DMS153 treated with DMSO at 0.1 percent for 48 hours (cell line): Measurements from ENCODE around the gene MMP28.

Experiments
- DNase-seq: peaks from one replicate; lab custom pipeline; 2025; ENCODE audit not compliant: unreplicated experiment; lab: John Stamatoyannopoulos, UW

Gene MMP28

DNA sequence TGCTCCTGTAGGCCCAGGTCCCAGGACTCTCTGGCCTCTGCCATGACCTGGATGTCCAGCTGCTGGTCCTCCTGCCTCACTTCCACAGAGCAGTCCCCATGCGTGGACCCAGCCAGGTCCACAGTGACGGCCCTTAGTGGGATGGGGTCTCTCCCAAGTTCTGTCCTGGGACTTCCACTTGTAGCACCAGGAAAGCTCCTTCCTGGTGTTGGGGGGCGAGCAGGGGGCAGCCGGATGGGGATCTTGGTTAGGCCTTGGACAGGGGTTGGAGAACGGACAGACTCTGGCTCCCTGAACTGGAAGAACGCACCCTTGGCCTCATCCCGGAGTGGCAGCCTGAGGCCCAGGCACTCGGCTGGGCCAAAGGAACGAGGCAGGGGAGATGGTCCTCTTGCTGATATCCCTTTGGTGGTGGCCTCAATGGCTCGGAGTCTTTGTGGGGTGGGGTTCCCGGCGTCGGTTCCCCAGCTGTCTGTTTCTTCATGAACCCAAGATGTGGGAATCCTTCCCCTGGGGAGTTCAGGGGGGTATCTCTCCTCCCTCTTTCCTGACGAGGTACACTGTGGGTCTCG lies 49.6 kb downstream of the MMP28 start:
- DNase-seq, result no peak

- DNase-seq, result no peak
These were observed 50.2 kb downstream of the MMP28 start for GRCh38 chr17:35745246-35745645.

- DNase-seq, result no peak
These were observed 50.6 kb downstream of the MMP28 start for GRCh38 chr17:35744830-35745229.

DNA sequence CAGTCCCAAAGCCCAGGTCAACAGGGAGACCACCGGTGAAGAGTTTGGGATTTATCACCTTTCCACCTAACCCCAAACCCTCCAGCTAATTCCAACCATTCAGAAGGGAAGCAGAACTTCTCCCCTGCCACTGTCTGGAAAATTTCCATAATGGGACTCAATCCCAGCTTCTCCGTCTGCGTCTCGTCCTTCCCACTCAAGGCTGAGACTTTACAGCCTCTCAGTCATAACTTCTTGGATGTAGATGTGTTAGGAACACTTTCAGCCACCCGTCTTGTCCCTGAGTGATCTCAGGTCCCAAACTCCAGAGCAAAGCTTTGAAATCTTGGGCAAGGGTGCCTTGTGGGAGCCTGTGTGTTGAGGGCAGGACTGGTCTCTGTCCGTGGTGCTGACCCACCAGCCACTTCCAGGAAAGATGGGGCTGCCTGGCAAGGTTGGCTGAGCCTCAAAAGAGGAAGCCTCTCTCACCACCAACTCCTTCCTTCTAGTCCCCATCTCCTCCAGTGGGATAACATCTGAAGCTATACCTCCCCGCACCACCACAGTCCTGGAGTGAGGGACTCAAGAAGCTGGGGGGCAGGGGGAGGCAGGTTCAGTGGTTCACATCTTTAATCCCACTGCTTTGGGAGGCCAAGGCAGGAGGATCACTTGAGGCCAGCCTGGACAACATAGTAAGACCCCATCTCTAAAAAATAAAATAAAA lies 51.7 kb downstream of the MMP28 start:
- DNase-seq, result no peak

- DNase-seq, result no peak
These were observed 52.5 kb downstream of the MMP28 start for GRCh38 chr17:35742896-35743477.

DNA sequence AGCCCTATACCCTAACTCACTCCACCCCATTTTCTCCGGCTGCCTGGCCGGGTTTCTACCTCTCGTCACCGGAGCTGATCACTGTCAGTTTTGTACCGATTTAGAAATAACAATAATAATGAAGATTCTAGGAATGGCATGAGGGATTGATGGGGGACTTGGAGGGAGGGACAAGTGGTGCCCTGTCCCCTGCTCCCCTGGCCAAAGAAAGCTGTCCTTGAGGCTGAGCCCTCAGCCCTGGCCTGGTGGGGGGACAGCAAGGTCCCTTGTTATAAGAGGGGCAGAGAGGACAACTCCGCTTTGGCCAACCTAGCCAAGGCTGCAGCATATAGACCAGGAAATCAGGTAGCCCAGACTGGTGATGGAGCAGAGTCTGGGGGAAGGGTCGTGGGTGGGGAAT lies 52.9 kb downstream of the MMP28 start:
- DNase-seq, result no peak

DNA sequence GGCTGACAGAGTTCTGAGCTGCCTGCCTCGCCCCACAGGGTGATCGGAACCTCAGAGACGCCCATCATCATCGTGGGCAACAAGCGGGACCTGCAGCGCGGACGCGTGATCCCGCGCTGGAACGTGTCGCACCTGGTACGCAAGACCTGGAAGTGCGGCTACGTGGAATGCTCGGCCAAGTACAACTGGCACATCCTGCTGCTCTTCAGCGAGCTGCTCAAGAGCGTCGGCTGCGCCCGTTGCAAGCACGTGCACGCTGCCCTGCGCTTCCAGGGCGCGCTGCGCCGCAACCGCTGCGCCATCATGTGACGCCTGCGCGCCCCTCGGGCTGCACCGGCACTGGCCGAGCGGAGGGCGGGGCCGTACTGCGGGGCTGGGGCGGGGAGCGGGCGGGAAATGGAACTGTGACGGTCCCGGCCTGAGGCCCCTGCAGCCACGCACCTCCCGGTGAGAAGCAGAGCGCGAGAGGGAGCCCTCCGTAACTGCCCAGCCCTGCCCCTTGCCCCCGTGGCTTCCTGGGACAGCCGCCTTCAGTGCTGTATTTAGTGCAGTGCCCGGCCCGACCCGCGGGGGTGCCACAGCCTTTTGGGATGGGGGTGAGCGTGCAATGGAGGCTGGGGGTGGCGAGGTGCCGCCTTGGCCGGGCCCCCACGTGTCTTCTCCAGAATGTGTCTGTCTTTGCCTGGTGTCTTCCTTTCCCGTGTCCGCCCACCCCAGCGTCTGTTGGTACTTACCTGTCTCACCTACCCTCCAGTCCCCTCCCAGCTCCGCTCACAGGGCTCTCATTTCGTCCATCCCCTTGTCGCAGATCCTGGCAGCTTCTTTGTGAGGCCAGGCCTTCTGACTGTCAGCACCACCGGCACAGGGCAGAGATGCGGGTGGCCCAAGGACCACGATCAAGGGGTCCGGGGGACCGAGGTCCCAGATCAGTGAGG lies 54.2 kb downstream of the MMP28 start:
- DNase-seq, result no peak

- DNase-seq, result no peak
These were observed 55.2 kb downstream of the MMP28 start for GRCh38 chr17:35740216-35740615.

DNA sequence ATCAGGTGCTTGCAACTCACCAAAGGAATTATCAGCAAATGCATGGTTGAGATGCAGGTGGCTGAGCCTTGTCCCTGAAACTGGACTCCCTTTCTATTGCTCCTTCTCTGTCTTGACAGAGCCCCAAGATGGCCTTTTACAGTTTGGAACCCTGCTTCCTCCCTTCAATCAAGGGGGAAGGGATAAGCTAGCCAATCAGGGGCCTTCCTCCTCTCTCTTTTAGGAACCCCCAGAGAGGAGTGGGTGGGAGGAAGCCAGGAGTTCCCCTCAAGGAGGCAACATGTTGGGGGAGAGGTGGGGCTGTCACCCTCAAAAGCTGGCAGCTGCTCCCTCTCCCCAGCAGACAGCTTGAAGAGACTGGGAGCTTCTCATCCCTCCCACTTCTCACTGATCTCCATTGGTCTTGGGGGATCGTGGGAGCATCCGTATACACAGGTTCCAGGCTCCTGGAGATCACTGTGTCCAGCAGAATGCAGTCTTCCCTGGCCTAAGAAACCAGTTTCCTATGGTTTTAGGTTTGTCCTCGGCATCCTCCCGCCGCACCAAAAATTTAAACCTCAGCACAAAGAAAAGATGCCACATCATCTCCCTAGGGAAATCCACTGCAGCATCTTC lies 56.8 kb downstream of the MMP28 start:
- no peak for DNase-seq

DNA sequence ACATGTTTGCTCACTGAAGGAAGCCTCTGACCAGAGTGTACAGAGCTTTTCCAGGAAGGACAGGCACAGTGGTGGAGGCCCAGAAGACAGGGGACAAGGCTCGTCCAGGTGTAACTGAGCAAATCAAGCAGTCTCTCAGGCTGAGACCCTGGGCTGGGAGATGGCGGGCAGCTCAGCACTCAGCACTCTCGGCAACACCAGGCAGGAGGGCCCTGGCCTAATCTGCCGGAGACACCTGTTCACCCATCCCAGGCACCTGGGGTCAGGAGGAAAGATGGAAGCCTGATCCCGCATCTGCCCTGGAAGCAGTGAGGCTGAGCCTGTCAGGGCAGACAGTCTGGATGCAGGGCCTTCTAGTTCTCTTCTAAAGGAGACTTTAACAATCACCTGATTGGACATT lies 59.2 kb downstream of the MMP28 start:
- no peak for DNase-seq

GRCh38 chr17:35735036-35735805 lies 60.2 kb downstream of the MMP28 start:
- DNase-seq, result no peak

- no peak for DNase-seq
These were observed 61.0 kb downstream of the MMP28 start for GRCh38 chr17:35734396-35734795.

GRCh38 chr17:35733366-35733765 lies 62.1 kb downstream of the MMP28 start:
- DNase-seq, result no peak

DNA sequence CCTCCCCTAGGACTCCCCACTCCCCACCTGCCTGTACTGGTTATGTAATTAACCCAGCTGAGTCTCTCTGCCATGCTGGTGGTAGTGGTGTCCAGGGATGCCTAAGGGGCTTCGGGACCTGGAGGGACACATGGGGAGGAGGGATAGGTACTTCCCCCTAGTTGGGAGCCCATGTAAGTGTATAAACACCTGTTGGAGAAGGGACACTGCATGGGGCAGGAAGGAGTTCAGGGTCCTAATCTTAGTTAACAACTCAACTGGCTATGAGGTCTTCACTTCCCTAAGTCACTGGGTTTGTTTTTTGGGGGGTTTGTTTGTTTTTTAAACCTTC lies 62.7 kb downstream of the MMP28 start:
- DNase-seq, result no peak

GRCh38 chr17:35731917-35732805 lies 63.3 kb downstream of the MMP28 start:
- no peak for DNase-seq

DNA sequence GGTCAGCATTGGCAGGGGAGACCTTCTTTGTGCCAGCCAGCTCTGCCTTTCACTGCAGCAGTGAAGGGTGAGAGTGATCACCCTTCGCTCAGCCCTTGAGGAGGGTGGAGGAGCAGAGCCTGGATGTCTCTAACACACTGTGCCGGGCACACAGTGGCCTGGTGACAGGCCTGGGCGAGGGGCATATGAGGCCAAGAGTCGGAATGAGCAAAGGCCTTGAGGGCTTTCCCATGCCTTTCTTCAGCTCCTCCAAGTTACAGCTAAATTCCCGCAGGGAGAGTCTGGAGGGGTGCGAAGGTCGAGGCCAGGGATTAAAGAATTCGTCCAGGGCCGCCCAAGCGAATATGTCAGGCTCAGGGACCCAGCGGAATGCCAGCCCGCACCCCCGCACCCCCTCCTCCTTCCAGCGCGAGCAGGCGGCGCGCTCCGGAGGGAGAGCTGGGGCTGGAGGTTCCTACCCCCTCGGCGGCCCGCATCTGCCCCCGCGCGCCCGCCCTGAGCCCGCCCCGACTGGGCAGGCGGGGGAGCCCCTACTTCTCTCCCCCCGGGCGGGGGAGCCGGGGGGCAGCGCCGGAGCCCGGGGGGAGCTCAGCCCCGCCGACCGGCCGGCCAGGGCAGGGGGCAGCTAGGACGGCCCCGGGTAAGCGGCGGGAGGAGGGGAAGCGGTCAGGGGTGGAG lies 64.1 kb downstream of the MMP28 start, which contains the start of gene RASL10B:
RASL10B (plus strand) TSS at position 401 of the 678 bp plus-strand sequence. CDS start 3,546 bp downstream, outside the sequence.
- DNase-seq, result no peak

GRCh38 chr17:35730400-35731005 lies 64.9 kb downstream of the MMP28 start:
- DNase-seq, result no peak

DNA sequence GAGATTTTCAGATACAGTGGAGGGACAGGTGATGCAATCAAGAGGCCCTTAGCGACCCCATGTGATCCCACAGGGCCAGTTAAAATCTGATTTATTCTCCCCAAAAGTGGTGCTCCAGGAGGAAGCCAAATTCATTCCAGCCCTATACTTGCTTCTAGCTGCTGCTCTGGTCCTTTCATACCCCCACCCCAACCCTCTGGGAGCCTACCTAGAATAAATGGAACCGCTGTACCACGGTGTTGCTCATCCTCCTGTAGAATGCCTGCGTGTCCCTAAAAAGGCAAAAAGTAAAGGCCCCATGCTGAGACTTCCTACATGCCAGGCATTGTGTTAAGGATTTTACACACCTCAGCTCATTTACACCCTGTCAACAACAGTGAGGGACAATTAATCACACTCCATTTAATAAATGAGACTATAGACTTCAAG lies 66.0 kb downstream of the MMP28 start:
- DNase-seq, result no peak
